ENCODE measurements around the gene SETSIP.
"Not testable (repeated sequence)": the region's sequence is repeated elsewhere in the genome, so short reads cannot be mapped to it uniquely, and the experiment has no call there.

Gene SETSIP

GRCh38 chr1:92045766-92046495, 29.3 kb downstream of the SETSIP start:
- DNase-seq = no peak

GRCh38 chr1:92043621-92044020, 31.6 kb downstream of the SETSIP start:
- no peak for DNase-seq

GRCh38 chr1:92040971-92041370, 34.2 kb downstream of the SETSIP start:
- no peak for DNase-seq

DNA sequence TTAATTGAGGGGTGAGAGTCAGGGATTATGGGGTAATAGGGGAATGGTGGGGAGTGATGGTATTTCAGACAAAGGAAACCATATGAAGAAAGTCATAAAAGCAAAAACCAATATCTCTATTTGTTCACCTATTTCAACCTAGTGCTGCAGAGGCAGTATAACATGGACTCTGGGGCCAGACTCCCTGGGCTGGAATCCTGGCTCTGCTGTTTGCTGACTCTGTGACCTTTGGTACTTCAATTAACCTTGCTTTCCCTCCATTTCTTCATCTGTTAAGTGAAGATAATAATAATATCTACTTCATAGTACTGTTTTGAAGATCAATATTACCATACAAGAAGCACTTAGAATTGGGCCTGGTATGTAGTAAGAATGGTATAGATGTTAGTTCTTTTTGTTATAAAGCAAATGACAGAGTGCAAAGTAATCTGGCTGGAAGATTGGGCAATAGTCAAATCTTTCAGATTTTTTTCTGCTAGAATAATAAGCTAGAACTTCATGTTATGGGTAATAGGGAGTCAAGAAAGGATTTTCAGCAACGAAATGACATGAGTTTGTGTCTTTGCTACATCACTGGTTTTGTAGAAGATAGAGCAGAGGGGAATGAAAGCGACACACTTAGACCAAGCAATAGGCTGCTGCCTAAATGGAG, 36.4 kb downstream of the SETSIP start:
- no peak for DNase-seq

DNA sequence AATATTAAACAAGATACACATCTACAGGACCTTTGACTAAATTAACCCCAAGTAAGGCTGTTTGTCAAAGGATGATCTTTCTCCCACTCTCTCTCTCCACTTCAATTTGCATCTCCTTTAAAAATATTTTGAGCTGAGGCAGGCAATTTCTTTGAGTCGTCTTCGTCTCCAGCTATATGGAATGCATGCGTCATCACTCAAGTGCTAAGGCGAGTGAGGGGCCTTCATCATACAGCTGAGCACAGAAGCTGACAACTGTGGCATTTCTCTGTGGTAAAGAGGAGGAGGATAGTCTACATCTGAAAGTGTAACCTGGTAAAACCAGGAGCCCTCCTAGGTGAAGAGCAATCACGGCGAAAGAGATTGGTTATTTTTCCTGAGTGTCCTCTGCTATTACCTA, 37.8 kb downstream of the SETSIP start:
- no peak for DNase-seq

DNA sequence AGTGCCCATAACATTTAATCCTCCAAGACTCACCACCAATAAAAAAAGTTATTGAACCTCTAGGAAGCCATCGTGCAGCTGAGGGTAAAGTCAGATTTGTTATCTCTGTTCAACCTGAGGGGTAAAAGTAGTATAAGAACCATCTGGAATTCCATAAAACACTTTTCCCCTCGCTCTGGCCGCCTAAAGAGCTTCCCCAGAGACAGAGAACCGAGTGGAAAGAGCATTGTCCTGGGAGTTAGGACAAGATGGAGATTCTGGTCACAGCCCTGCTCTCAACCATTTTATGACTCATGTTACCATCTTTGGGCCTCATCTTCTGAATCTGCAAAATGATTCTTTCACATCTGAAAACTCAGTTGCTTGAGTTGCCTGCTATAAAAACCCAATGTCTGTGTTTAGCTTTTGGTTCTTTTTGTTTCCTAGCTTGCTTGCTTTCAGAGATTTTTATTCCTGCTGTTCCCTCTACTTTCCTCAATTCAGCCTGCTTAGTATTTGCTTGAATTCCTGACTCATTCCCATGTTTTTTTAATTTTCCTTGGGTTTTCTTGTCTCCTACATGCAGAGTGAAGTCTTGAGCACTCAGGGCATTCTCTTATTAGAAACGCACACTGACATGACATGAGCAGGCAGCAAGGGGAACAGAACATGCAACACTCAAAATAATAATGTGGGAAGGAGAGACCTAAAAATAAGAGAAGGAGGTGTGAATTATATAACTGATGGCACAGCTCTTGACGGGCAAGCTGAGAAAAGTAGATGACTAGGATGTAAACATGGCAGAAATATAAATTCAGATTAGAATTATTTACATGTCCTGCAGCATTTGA, 43.7 kb downstream of the SETSIP start:
- no peak for DNase-seq

DNA sequence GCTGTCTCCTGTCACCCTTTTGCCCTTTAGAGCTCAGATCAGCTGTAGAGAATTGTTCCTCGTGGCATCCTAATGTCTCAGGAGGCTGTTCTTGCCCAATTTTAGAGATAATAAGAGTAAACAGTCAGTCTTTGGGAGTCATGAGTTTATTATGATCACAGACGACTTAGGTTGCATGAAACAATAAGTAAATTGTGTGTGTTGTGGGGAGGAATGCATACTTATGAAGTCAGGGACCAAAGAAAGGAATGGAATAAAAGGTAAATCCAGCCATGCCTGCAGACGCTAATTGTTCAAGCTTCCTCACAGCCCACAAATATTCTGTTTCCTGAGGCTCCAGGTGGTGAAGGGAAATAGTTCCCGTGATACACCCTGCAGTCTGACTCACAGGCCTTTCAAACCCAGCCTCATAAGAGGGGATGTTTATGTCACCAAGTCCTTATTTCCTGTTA, 44.5 kb downstream of the SETSIP start:
- DNase-seq = peak in 1 of 5 donors; percentile 24

DNA sequence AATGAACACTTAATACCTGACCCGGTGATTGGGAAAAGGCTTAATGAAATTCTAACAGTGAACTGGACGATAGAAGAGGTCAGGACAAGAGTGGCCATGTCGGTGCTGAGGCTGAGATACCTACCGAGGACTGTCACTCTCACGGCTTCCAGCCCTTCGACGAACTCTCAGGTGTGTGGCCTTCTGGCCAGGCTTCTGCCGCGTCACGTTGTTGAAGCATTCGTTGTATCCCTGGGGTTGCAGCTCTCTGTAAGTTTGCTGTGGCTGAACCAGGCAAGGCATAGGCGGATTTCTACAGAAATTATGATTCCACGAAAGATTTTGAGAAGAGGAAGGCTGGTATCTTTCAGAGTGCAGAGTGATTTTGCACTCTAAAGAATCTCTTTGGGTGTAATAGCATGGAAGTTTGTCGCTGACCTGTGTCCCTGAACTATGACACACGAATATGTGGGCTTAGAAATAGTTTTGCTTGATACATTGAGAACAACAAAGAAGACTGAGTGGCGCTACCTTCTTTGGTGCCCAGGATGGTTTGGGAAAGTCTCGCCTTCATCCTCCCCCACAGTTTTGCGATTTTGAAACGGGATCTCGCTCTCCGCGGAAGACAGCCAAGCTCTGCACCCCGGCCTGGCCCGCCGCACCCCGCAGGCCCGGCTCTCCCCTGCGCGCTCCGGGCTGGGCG, 45.8 kb downstream of the SETSIP start:
- no peak for DNase-seq

DNA sequence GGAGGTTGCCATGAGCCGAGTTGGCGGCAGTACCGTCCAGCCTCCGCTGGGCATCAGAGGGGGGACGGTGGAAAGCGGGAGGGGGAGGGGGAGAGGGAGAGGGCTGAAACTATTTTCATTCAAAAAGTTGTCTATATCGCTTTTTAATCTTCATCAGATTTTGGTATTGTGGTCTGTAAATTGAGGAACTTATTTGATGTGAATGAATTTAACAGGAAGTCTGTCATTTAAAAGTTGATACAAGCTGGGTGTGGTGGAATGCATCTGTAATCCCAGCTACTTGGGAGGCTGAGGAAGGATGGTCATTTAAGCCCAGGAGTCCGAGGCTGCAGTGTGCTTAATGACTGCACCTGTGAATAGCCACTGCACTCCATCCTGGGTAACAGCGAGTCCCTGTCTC, 48.4 kb downstream of the SETSIP start:
- no peak for DNase-seq

DNA sequence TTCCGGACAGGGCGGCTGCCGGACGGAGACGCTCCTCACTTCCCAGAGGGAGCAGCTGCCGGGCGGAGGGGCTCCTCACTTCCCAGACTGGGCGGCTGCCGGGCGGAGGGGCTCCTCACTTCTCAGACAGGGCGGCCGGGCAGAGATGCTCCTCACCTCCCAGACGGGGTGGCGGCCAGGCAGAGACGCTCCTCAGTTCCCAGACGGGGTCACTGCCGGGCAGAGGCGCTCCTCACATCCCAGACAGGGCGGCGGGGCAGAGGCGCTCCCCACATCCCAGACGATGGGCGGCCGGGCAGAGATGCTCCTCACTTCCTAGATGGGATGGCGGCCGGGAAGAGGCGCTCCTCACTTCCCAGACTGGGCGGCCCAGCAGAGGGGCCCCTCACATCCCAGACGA, 49.2 kb downstream of the SETSIP start:
- not testable (repeated sequence) for DNase-seq
